Medulla oblongata (tissue), 1 donor: ENCODE data around the gene OVOL3.

Source experiments
- DNase-seq: peaks from one replicate; pipeline ENCODE4 v3.0.0-alpha.2; 2015; ENCODE audit errors: extremely low spot score

The OVOL3 gene

GRCh38 chr19:36100476-36100875 lies 10.5 kb upstream of the OVOL3 start:
- DNase-seq, result peak; percentile 18

GRCh38 chr19:36101550-36102327 lies 9.2 kb upstream of the OVOL3 start:
- no peak for DNase-seq

GRCh38 chr19:36103040-36103626 lies 7.8 kb upstream of the OVOL3 start:
- DNase-seq, result no peak

GRCh38 chr19:36103842-36104552 lies 6.9 kb upstream of the OVOL3 start:
- DNase-seq, result no peak

GRCh38 chr19:36106441-36106840 lies 4.5 kb upstream of the OVOL3 start:
- DNase-seq, result no peak

GRCh38 chr19:36106991-36107390 lies 4.0 kb upstream of the OVOL3 start:
- DNase-seq, result no peak

GRCh38 chr19:36108684-36109083 lies 2.3 kb upstream of the OVOL3 start:
- DNase-seq, result no peak

GRCh38 chr19:36111200-36111539 lies 227 bp downstream of the OVOL3 start:
- DNase-seq, result no peak

- no peak for DNase-seq
These were observed 1.7 kb downstream of the OVOL3 start for GRCh38 chr19:36112678-36113077.

GRCh38 chr19:36113425-36113824 lies 2.5 kb downstream of the OVOL3 start:
- DNase-seq, result no peak

GRCh38 chr19:36113894-36114720 lies 3.2 kb downstream of the OVOL3 start:
- DNase-seq, result peak; percentile 34

- peak; percentile 100 for DNase-seq
These were observed 3.9 kb downstream of the OVOL3 start, which contains the start of gene POLR2I for GRCh38 chr19:36114721-36115452. TSS of gene POLR2I (minus strand) at chr19:36114875. CDS start at chr19:36114856, 19 bp downstream.

- peak; percentile 12 for DNase-seq
These were observed 4.8 kb downstream of the OVOL3 start, which contains the start of gene TBCB for GRCh38 chr19:36115453-36116343. TSS of gene TBCB (plus strand) at chr19:36115468. CDS start at chr19:36115561, 93 bp downstream.

GRCh38 chr19:36116344-36116637 lies 5.3 kb downstream of the OVOL3 start:
- DNase-seq, result no peak

GRCh38 chr19:36120092-36120983 lies 9.4 kb downstream of the OVOL3 start:
- DNase-seq, result no peak

GRCh38 chr19:36120984-36121358 lies 10.0 kb downstream of the OVOL3 start:
- no peak for DNase-seq

- no peak for DNase-seq
These were observed 10.7 kb downstream of the OVOL3 start for GRCh38 chr19:36121486-36122124.

GRCh38 chr19:36125557-36125956 lies 14.6 kb downstream of the OVOL3 start:
- DNase-seq, result no peak

GRCh38 chr19:36128392-36128736 lies 17.4 kb downstream of the OVOL3 start:
- no peak for DNase-seq
